SK-N-SH (cell line): Measurements from ENCODE around the gene CTNND1.

Experiments
- EZH2phosphoT487 ChIP-seq: fragments of 200-600 bp; sonication (generic); IDR thresholded peaks from 2 replicates; pipeline ENCODE4 v1.6.1; 2017; ENCODE audit warnings: low read depth, mixed run types, mild to moderate bottlenecking, antibody characterized with exemption, moderate library complexity, borderline replicate concordance
- FOXJ3 ChIP-seq: sonication (generic); formaldehyde crosslinking; IDR thresholded peaks from 2 replicates; pipeline ENCODE4 v1.5.1; 2020; ENCODE audit warnings: mild to moderate bottlenecking, missing genetic modification reagents
- MXI1 ChIP-seq: IDR thresholded peaks from 2 replicates; pipeline ENCODE4 v1.6.1; 2012; ENCODE audit warnings: mild to moderate bottlenecking, low read depth, low read length, improper control_type of control experiment
- POLR2AphosphoS5 ChIP-seq: IDR thresholded peaks from 2 replicates; pipeline ENCODE4 v1.6.1; 2012; ENCODE audit warnings: low read depth, low read length
- RFX5 ChIP-seq: IDR thresholded peaks from 2 replicates; pipeline ENCODE4 v1.6.1; 2012; ENCODE audit warnings: mild to moderate bottlenecking, improper control_type of control experiment, low read length
- RXRA ChIP-seq: IDR thresholded peaks from 2 replicates; pipeline ENCODE4 v1.4.0; 2012; ENCODE audit warnings: low read depth, mild to moderate bottlenecking, borderline replicate concordance
- TAF1 ChIP-seq: IDR thresholded peaks from 2 replicates; pipeline ENCODE4 v1.6.1; 2012; ENCODE audit warnings: low read depth, mild to moderate bottlenecking, low read length, moderate library complexity, borderline replicate concordance
- TEAD4 ChIP-seq: IDR thresholded peaks from 2 replicates; pipeline ENCODE4 v1.4.0; 2012; ENCODE audit warnings: mild to moderate bottlenecking, borderline replicate concordance; ENCODE audit not compliant: insufficient read depth
- USF1 ChIP-seq: IDR thresholded peaks from 2 replicates; pipeline ENCODE4 v1.4.0; 2012; ENCODE audit warnings: low read depth, borderline replicate concordance
- YY1 ChIP-seq: IDR thresholded peaks from 2 replicates; pipeline ENCODE4 v1.4.0; 2012; ENCODE audit warnings: low read depth, mild to moderate bottlenecking
- TF ChIP-seq, protein P1 (sequence below): fragments of 200-600 bp; sonication (generic); IDR thresholded peaks from 2 replicates; pipeline ENCODE4 v1.6.1; 2017; ENCODE audit warnings: antibody characterized with exemption, mild to moderate bottlenecking, moderate library complexity
- TF ChIP-seq, protein P2 (sequence below): IDR thresholded peaks from 2 replicates; pipeline ENCODE4 v1.4.0; 2012; ENCODE audit warnings: low read depth, borderline replicate concordance
- TF ChIP-seq, protein P3 (sequence below): IDR thresholded peaks from 2 replicates; pipeline ENCODE4 v1.6.1; 2012; ENCODE audit warnings: mild to moderate bottlenecking, low read depth, low read length, moderate library complexity

- TF ChIP-seq RXRA (no peak), RFX5 (no peak), YY1 (no peak), EZH2phosphoT487 (no peak), MXI1 (no peak), TAF1 (no peak), USF1 (no peak), POLR2AphosphoS5 (no peak), TEAD4 (no peak), FOXJ3 (no peak)
- TF ChIP-seq, protein P1, sequence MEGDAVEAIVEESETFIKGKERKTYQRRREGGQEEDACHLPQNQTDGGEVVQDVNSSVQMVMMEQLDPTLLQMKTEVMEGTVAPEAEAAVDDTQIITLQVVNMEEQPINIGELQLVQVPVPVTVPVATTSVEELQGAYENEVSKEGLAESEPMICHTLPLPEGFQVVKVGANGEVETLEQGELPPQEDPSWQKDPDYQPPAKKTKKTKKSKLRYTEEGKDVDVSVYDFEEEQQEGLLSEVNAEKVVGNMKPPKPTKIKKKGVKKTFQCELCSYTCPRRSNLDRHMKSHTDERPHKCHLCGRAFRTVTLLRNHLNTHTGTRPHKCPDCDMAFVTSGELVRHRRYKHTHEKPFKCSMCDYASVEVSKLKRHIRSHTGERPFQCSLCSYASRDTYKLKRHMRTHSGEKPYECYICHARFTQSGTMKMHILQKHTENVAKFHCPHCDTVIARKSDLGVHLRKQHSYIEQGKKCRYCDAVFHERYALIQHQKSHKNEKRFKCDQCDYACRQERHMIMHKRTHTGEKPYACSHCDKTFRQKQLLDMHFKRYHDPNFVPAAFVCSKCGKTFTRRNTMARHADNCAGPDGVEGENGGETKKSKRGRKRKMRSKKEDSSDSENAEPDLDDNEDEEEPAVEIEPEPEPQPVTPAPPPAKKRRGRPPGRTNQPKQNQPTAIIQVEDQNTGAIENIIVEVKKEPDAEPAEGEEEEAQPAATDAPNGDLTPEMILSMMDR: no peak
- TF ChIP-seq, protein P2, sequence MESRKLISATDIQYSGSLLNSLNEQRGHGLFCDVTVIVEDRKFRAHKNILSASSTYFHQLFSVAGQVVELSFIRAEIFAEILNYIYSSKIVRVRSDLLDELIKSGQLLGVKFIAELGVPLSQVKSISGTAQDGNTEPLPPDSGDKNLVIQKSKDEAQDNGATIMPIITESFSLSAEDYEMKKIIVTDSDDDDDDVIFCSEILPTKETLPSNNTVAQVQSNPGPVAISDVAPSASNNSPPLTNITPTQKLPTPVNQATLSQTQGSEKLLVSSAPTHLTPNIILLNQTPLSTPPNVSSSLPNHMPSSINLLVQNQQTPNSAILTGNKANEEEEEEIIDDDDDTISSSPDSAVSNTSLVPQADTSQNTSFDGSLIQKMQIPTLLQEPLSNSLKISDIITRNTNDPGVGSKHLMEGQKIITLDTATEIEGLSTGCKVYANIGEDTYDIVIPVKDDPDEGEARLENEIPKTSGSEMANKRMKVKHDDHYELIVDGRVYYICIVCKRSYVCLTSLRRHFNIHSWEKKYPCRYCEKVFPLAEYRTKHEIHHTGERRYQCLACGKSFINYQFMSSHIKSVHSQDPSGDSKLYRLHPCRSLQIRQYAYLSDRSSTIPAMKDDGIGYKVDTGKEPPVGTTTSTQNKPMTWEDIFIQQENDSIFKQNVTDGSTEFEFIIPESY: no peak
- TF ChIP-seq, protein P3, sequence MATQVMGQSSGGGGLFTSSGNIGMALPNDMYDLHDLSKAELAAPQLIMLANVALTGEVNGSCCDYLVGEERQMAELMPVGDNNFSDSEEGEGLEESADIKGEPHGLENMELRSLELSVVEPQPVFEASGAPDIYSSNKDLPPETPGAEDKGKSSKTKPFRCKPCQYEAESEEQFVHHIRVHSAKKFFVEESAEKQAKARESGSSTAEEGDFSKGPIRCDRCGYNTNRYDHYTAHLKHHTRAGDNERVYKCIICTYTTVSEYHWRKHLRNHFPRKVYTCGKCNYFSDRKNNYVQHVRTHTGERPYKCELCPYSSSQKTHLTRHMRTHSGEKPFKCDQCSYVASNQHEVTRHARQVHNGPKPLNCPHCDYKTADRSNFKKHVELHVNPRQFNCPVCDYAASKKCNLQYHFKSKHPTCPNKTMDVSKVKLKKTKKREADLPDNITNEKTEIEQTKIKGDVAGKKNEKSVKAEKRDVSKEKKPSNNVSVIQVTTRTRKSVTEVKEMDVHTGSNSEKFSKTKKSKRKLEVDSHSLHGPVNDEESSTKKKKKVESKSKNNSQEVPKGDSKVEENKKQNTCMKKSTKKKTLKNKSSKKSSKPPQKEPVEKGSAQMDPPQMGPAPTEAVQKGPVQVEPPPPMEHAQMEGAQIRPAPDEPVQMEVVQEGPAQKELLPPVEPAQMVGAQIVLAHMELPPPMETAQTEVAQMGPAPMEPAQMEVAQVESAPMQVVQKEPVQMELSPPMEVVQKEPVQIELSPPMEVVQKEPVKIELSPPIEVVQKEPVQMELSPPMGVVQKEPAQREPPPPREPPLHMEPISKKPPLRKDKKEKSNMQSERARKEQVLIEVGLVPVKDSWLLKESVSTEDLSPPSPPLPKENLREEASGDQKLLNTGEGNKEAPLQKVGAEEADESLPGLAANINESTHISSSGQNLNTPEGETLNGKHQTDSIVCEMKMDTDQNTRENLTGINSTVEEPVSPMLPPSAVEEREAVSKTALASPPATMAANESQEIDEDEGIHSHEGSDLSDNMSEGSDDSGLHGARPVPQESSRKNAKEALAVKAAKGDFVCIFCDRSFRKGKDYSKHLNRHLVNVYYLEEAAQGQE: no peak
Measured at GRCh38 chr11:57787006-57787604, 25.5 kb downstream of the CTNND1 start.
